ENCODE measurements around the gene LSM12.
A peak's percentile ranks its signal among the peaks of the same experiment; 100 is the strongest.
"Not testable (repeated sequence)": the region's sequence is repeated elsewhere in the genome, so short reads cannot be mapped to it uniquely, and the experiment has no call there.

LSM12 gene

DNA sequence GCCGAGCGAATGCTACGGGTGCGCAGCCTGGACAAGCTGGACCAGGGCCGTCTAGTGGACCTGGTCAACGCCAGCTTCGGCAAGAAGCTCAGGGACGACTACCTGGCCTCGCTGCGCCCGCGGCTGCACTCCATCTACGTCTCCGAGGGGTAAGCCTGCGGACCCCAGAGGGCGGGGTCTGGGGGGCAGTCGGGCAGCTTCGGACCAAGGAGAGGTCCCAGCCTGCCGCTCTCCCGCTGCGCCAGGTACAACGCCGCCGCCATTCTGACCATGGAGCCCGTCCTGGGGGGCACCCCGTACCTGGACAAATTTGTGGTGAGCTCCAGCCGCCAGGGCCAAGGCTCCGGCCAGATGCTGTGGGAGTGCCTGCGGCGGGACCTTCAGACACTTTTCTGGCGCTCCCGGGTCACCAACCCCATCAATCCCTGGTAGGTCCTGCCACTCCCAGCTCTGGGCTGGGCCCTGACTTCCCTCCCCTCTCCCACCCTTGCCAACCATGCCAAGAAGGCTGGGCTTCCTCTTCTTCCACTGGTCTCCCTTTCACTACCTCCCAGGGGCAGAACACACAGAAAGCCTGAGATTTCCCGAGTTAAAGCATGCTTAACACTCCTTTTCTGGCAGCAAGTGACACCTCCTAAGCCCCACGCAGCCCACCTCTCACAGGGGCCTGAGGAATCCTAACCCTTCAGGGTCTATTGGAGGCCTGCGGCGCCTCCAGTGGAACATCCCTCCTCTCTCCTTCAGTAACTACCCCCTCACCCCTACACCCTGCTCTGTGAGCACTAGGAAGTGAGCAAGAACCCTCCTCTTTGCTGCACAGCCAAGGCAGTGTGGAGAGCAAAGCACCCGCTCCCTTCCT is 58.9 kb downstream of the LSM12 start:
- DNase-seq (ENCODE audit: low read depth), result no peak

DNA sequence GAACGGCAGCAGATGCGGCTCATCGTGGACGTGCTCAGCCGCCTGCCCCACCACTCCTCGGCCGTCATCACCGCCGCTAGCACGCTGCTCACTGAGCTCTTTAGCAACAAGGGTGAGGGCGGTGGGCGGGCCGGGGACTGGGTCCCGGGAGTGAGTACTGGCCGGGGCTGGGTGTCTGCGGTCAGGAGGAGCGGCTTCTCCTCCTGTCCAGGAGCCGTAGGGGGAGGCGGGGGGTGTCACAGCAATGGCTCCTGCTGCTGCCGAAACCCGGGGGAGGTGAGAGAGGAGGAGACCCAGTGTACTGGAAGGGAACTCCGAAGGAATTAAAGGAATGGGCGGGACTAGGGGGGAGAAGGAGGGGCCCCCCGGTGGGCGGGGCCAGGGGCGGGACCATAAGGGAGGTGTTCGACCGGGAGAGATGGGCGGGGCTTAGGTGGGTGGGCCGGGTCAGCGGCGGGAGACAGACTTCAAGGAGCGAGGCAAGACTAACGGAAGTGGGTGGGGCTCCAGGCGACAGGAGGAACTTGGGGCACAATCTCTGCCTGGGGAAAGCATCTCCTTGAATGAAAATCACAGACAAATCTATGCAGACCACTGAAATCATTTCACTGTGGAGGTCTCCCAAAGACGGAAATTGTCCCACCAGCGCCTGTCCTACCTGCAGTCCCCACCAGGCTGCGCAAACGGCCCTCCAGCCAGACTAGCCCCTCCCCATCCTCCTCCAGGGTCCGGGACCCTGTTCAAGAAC is 59.7 kb downstream of the LSM12 start:
- peak; percentile 88 for DNase-seq (ENCODE audit: low read depth)

DNA sequence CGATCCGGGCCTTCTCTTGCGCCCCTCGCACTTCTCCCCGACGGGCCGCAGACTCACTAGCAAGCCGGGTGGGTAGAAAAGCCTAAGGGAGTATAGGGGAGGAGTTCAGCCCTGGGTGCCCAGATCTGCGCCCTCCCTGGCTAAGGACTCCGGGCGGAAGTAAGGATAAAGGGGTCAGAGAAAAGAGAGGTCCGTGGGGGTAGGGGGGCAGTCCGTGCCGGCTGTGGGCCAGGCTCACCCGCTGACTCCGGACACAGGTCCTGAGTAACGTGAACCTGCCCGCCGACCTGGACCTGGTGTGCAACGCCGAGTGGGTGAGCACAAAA is 60.2 kb downstream of the LSM12 start:
- no peak for DNase-seq (ENCODE audit: low read depth)

DNA sequence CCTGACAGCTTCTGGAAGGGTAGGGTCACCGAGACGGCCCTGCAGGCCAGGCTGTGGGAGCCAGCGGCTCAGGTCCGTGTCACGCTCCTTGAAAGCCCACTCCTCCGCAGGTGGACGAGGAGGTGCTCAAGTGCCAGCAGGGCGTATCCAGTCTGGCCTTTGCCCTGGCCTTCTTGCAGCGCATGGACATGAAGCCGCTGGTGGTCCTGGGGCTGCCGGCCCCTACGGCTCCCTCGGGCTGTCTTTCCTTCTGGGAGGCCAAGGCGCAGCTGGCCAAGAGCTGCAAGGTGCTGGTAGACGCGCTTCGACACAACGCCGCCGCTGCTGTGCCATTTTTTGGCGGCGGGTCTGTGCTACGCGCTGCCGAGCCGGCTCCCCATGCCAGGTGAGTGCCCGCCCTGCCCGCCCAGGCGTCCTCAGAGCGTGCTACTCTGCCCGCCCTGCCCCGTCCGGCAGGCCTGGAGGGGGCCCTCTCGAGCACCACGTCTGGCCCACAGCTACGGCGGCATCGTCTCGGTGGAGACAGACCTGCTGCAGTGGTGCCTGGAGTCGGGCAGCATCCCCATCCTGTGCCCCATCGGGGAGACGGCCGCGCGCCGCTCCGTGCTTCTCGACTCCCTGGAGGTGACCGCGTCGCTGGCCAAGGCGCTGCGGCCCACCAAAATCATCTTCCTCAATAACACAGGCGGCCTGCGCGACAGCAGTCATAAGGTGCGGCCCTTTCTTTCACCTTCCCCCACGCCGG is 60.8 kb downstream of the LSM12 start:
- DNase-seq (ENCODE audit: low read depth), result no peak

DNA sequence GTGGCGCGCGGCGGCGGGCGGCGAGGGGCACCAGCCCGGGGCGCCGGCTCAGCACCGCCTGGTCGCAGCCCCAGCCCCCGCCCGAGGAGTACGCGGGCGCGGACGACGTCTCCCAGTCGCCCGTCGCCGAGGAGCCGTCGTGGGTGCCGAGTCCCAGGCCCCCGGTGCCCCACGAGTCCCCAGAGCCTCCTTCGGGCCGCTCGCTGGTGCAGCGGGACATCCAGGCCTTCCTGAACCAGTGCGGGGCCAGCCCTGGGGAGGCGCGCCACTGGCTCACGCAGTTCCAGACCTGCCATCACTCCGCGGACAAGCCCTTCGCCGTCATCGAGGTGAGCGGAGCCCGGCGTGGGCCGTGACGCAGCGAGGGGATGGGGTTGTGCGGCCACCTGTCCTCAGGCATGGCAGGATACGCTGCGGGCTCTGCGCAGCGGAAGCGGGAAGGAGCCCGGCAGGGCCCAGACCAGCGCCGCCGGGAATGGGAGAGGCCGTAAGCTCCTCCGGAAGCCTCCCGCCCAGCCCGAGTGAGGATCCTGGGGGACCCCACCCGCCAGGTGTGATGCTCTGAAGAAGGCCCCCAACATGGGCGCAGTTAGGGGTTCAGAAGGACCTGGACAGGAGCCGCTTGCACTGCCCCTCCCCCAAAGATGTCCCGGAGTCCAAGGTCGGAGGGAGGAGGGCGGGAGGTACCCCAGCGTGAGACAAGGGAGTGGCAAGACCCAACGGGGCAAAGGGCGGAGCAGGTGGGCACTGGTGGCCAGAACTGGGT is 61.5 kb downstream of the LSM12 start:
- DNase-seq (ENCODE audit: low read depth), result no peak

DNA sequence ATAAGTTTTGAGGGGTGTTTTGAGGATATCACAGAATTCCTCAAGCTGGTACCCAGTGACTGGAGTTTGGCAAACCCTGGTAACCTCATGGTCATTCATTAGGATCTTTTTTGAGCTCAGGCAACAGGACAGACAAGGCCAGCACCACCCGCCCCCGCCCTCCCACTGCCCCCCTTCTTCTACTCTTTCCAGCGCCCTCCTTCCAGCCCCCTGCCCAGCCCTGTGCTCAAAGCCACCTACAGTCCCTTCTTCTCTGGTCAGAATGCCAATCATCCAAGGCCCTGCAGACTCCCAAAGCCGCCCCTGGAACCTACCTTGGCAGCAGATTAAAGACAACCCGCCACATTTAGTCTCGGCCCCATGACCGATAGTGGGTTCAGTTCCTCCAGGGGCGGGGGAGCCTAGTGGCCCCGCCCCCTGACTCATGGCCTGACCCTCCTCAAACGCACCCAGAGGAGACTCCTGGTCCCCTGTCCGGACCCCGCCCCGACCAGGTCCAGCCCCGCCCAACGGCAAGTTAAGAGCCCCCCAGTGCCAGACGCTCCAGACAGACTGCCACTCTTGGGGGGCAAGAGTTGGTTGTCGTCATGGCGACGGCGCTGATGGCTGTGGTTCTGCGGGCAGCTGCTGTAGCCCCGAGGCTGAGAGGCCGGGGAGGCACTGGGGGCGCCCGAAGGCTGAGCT is 62.3 kb downstream of the LSM12 start, which contains the start of gene NAGS:
TSS of gene NAGS (plus strand) at position 546 of the 684 bp plus-strand sequence. CDS start at position 588, 42 bp downstream.
- DNase-seq (ENCODE audit: low read depth), result no peak

DNA sequence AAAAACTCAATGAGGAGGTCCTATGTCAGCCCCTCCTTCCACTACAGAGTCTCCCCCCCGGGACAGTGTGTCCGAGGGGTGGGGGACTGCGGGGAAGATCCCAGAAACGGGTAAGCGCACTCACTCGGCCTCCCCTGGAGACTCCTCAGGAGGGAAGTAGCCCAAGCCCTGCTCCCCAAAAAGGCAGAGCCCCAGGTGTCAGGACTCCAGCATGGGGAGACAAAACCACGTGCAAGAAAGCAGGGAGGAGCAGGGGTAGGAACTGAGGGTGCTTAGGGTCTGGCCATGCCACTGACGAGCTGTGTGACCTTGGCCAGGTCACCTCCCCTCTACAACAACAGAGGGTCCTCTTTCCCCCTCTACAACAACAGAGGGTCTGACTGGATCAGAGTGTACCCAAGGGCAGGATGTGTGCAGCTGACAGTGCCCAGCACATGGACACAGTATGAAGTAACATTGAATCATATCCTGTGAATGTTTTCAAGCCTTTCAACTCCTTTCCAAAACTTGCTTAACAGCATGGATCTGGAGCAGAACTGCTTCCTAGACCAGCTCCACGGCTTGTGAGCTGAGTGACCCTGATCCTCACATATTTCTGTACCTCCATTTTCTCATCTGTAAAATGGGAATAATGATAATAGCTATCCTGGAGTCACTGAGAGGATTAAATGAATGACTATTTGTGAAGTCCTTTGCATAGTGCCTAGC is 64.2 kb downstream of the LSM12 start:
- DNase-seq (ENCODE audit: low read depth), result peak; percentile 65

DNA sequence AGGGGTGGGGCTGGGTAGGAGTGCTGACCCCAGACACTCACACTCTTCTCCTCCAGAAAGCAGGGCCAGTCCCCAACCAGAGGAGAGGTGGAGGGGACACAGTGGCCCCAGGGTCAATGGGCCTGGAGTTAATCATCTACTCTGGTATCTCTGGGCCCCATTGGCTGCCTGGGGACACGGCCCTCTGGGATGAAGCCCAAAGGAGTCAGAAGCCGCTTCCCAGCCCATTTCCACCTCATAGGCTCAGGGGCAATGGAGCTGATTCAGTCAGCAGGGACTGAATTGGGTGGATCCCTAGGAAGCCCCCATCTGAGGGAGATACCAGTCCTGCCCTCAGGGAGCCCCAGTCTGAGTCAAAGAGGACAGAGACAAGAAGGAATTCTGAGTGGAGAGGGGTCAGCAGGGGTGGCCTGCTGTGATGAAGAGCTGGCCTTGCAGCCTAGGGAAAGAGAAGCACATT is 65.0 kb downstream of the LSM12 start:
- DNase-seq (ENCODE audit: low read depth), result no peak

DNA sequence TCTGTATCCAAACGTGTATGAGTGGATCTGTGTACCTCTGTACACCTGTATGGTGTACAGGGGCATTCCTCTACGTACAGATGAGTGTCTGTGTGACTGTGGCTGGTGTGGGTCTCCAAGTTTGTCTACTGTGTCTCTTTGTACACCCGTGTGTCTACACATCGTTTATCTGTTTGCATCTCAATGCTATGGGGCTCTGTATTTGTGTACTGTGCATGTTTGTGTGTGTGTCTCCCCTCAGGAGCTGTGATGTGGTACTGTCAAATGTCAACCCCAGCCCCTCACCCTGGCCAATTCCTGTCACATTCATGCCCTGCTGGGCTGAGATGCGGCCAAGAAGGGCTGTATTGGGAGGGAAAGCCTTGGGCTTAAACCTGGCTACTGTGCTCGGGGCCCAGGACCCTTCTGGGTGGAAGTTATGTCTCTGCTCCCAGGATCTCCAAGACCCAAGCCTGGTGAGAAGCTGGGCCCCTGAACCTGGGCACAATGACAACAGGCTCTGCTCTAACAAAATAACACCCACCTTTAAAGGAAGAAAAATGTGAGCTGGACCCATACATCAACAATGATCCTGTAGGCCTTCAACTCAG is 65.5 kb downstream of the LSM12 start:
- DNase-seq (ENCODE audit: low read depth), result no peak

DNA sequence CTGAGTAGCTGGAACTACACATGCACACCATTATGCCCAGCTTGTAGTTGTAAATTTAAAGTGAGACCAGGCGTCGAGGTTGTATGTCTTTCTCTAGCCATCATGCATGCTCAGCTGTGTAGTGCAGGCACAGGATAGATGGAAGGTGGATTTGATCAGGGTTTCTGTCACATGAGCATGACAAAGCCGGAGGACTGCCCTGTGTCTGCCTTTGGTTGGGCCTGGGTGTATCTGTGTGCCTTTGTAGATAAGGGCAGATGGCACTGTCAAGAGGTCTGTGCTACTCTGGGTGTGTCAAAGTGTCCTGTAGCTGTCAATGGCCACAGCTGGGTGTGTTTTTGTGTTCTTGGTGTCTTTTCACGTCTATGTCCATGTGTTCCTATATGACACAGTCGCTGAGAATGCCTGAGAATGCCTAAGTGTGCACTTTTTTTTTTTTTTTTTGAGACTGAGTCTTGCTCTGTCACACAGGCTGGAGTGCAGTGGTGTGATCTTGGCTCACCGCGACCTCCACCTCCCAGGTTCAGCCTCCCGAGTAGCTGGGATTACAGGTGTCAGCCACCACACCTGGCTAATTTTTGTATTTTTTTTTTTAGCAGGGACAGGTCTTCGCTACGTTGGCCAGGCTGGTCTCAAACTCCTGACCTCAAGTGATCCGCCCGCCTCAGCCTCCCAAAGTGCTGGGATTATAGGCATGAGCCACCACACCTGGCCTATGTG is 66.2 kb downstream of the LSM12 start:
- DNase-seq (ENCODE audit: low read depth), result no peak

DNA sequence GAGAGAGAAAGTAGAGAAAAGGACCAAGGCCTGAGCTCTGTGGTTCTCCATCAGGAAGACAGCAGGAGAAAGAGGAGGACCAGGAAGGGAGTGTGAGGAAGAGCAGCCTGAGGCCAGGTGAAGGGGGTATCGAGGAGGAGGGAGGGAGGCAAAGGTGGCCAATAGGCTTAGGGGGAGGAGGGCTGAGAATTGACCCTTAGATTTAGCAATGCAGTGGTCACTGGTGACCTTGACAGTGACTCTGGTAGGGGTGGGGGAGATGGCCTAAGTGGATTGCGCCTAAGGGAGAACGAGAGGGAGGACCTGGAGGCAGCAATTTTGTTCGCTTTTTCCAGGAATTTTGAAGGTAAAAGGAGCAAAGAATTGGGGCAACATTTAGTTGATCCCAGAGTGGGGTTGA is 67.4 kb downstream of the LSM12 start:
- no peak for DNase-seq (ENCODE audit: low read depth)

DNA sequence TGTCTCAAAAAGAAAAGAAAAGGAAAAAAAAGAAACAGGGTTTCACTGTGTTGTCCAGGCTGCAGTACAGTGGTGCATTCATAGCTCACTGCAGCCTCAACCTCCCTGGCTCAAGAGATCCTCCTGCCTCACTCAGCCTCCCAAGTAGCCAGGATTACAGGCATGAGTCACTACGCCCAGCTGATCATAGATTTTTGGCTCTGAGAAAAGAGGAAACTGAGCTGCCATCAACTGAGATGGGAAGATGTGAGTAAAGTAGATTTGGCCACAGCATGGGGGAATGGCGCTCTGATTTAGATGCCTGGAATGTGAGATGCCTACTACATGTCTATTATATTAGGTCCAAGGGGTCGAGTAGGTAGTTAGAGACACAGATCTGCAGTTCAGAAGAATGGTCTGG is 67.9 kb downstream of the LSM12 start:
- DNase-seq (ENCODE audit: low read depth), result no peak

DNA sequence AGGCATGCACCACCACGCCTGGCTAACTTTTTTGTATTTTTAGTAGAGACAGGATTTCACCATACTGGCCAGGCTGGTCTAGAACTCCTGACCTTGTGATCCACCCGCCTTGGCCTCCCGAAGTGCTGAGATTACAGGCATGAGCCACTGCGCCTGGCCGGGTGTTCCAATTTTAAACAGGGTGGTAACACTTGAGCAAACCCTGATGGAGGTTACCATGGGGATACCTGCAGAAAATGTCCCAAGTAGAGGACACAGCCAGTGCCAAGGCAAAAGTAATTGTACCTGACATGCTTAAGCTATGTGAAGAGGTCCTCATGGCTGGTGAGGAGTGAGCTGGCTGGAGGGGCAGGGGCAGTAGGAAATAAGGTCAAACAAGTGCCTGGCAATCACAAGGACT is 69.3 kb downstream of the LSM12 start:
- not testable (repeated sequence) for DNase-seq (ENCODE audit: low read depth)

DNA sequence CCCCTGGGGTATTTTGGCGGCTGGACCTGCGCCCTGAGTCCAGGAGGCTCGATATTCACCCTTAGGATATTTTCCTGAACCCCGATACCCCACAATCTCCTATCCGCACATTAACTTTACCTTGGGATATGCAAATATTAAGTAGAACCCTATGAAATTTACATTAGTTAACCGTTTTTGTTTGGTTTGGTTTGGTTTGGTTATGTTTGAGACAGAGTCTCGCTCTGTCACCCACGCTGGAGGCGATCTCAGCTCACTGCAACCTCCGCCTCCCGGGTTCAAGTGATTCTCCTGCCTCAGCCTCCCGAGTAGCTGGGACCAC is 71.4 kb downstream of the LSM12 start:
- DNase-seq (ENCODE audit: low read depth), result no peak

DNA sequence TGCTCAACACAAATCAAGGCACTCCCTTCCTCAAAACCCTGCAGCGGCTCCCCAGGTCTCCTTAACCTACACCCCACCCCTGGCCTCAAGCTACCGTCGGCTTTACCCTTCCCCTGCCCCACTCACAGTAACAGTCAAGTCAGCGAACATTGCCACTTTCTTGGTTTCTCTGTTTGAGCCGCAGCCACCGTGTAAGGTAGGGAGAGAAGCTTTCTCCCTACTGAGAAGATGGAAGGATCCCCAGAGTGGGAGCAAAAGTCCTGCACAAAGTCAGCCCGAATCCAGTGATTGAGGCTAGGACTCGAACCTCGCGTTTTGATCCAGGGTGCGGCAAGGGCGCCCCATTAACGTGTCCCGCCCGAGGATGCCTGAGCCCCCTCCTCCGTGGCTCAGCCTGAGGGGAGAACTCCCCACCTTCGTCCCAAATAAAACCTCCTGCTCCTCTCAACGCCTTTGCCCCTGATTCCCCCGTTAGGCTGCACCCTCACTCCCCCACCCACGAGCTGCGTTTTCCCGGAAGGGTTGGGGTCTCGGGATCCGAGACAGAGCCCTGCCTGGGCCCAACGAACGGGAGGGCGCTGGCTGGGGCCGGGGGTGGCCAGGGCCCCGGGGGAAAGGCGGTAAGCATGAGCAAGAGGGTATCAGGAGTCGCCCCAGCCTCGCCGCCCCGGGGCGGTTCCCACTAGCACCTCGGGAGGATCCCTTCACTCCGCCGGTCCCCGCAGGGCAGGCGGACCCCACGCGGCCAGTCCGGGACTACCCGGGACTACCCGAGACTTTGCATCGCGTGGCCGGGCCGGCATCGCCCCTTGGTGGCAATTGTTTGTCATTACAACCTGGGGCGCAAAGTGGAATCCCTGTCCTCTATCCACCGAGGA is 72.0 kb downstream of the LSM12 start:
- DNase-seq (ENCODE audit: low read depth), result no peak

DNA sequence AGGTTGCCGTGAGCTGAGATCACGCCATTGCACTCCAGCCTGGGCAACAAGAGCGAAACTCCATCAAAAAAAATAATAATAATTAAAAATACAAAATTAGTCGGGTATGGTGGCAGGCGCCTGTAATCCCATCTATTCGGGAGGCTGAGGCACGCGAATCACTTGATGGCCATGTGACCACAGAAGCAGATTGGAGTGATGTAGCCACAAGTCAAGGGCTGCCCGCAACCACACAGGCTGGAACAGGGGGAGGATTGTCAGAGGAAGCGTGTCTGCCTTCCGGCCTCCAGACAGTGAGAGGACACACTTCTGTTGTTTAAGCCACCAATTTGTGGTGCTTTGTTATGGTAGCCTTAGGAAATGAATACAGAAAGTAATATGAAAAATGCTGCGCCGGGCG is 73.8 kb downstream of the LSM12 start:
- DNase-seq (ENCODE audit: low read depth), result no peak

DNA sequence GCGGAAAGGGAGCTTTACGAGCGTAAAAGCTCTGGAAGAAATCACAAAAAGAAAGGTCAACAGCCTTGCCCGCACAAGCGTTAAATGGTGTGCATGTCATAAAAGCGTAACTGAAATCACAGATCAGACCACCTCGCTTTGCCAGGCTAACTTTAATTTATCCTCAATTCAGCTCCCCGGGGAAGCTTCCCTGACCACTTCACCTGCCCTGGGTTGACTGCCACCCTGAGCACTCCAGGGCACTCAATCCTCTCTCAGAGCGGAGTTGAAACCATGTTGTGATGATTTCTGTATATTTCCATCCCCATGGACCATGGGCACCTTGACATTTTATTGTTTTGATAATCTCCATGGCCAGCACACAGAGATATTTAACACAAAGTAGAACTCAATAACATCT is 78.2 kb downstream of the LSM12 start:
- no peak for DNase-seq (ENCODE audit: low read depth)

DNA sequence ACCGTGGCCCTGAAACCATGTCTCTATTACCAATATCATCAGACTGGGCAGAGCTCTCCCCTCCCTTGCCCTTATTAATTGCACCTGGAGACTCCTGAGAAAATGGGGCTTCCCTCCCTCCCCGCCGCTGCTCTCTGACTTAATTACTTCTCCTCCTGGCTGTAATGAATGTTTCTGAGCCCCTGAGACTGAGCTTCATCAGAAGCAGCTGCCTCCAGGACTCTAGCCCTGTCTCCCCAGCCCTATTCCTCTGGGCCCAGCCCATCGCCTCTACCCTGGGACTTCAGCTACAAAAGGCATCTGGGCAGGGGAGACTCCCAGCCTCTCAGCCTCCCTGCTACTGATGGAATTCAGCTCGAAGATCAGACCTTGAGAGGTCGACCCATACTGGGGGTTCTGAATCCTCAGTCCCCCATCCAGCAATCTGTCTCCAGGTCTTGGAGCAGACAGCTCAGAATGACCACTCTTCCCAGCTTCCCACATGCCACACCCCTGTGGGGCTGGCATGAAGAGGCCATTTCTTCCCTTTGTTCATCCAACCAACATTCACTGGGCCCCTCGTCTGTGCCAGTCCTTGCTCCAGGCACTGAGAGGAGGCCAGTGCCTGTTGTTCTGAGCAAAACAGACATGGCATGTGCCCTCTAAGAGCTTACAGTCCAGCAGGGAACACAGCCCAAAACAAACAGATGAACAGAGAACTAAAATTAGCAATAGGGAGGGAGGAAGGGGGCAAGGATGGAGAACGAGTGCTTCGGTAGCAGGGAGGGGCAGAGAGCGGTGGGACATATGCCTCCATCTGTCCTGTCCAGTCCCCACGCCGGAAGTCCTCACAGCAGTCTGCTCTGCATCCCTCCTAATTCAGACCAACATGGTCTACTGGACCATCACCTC is 79.1 kb downstream of the LSM12 start:
- no peak for DNase-seq (ENCODE audit: low read depth)

Data from GM04504 (cell line).